ENCODE results near the gene LRP10. TPM values are rescaled to one million over a fixed set of nuclear protein-coding genes. Genes with fewer than 3 reads are reported as not detected.
A peak's percentile ranks its signal among the peaks of the same experiment; 100 is the strongest.
"Not testable (repeated sequence)": the region's sequence is repeated elsewhere in the genome, so short reads cannot be mapped to it uniquely, and the experiment has no call there.

Gene LRP10, protein sequence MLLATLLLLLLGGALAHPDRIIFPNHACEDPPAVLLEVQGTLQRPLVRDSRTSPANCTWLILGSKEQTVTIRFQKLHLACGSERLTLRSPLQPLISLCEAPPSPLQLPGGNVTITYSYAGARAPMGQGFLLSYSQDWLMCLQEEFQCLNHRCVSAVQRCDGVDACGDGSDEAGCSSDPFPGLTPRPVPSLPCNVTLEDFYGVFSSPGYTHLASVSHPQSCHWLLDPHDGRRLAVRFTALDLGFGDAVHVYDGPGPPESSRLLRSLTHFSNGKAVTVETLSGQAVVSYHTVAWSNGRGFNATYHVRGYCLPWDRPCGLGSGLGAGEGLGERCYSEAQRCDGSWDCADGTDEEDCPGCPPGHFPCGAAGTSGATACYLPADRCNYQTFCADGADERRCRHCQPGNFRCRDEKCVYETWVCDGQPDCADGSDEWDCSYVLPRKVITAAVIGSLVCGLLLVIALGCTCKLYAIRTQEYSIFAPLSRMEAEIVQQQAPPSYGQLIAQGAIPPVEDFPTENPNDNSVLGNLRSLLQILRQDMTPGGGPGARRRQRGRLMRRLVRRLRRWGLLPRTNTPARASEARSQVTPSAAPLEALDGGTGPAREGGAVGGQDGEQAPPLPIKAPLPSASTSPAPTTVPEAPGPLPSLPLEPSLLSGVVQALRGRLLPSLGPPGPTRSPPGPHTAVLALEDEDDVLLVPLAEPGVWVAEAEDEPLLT
- total RNA-seq (2014; rRNA removed; shearing (Covaris generic); ENCODE audit: low replicate concordance): 44.5 and 48.8 TPM in 2 replicates

DNA sequence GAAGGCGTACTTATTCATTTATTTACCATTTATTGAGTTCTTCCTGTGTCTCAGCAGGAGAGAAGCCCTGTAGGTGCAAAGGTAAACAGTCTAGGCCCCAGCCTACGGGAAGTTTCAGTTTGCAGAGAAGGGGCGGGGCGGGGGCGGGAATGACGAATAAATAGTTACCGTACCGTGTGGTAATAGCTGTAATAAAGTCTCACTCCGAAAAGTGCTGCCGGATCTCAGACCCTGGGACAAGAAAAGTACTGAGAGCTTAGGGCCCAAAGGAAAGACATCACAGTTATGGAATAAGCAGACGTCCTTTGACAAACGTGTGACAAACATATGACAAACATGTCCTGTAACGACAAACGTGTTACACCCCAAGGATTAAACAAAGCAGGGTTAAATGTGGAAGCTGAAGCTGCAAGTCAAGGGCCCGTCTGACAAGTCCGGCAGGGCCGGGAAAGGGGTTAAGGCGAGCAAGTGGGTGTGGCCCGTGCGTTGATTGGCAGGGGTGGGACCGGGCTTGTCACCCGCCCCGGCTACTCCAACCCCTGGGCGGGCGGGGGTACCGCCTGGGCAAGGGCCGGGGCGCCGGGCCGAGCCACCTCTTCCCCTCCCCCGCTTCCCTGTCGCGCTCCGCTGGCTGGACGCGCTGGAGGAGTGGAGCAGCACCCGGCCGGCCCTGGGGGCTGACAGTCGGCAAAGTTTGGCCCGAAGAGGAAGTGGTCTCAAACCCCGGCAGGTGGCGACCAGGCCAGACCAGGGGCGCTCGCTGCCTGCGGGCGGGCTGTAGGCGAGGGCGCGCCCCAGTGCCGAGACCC is at the start of gene LRP10:
Gene LRP10 (plus strand): TSS at position 517 of the 809 bp plus-strand sequence. CDS start 564 bp downstream, outside the sequence.
- DNase-seq (ENCODE audit: low read depth): peak; percentile 90
- in situ Hi-C loops (cut with HindIII; ENCODE audit: low pct_unique_long_range_greater_than_20kb, low sequenced_read_pairs): no loop called here

GRCh38 chr14:22822016-22822570 is 49.4 kb upstream of the LRP10 start:
- in situ Hi-C loops (cut with HindIII; ENCODE audit: low pct_unique_long_range_greater_than_20kb, low sequenced_read_pairs): no loop called here
- no peak for DNase-seq (ENCODE audit: low read depth)

DNA sequence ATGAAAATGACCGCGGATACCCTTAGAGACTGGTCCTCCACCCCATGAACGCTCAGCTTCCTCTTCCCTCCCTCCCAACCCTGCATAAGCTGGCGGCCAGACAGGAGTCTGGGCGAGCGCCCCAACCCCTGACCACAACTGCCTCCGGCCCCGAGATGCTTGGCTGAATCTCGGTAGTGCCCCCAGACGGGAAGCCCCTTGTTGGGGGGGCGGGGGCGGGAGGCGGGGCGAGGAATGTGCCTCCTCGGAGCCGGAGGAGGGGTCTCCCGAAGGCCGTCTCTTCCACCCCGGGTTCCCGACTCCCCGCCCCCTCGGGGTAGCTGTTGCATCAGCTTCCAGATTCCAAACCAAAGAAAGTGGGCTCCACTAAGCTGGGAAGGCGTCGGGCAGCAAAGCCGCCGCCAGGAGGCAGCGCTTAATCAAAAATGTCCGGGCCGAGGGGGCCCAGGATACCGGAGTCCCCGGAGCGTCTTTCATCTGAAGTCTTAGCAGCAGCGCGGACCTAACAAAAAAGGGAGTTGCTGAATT is 48.9 kb upstream of the LRP10 start:
- no peak for DNase-seq (ENCODE audit: low read depth)
- in situ Hi-C loops (cut with HindIII; ENCODE audit: low pct_unique_long_range_greater_than_20kb, low sequenced_read_pairs): no loop called here

DNA sequence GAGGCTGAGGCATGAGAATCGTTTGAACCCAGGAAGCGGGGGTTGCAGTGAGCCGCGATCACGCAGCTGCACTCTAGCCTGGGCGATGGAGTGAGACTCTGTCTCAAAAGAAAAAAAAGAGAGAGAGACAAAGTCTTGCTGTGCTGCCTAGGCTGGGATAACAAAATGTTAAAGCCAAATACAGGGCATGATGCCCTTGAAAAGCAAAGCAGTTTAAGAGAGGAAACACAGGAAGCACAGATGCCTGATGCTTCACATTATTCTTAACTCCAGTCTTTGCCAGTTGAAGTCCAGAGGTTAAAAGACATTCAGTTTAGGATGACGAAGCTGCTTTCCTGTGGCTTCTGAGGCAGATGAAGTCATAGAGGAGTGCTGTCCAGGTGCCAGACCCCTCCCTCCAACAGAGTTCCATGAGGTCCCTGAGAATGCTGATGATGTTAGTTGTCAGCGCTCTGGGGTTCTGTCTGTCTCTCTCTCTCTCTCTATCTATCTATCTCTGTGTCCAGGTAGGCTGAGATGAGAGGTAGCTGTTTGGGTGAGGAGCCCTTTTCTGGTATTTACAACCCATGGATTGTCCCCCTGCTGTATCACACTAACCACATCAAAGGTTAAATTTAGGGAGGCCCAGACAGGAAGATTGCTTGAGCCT is 46.7 kb upstream of the LRP10 start:
- peak; percentile 77 for DNase-seq (ENCODE audit: low read depth)
- in situ Hi-C loops (cut with HindIII; ENCODE audit: low pct_unique_long_range_greater_than_20kb, low sequenced_read_pairs): no loop called here

DNA sequence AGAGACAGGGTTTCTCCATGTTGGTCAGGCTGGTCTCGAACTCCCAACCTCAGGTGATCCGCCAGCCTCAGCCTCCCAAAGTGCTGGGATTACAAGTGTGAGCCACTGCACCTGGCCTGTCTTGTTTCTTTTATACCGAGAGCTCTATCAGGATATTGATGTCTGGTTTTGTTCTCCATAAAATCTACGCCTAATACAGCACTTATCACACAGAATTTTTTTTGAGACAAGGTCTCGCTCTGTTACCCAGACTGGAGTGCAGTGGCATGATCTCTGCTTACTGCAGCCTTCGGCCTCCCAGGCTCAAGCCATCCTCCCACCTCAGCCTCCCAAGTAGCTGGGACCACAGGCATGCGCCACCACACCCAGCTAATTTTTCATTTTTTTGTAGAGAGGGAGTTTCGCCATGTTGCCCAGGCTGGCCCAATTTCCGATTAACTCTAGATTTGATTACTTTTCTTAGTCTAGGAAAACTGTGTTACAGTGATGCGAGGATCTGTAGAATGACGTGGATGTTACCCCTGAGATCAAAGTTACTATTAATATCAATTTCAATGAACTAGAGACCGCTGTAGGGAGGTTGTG is 42.4 kb upstream of the LRP10 start:
- in situ Hi-C loops (cut with HindIII; ENCODE audit: low pct_unique_long_range_greater_than_20kb, low sequenced_read_pairs); DNase-seq (ENCODE audit: low read depth): not testable (repeated sequence)

GRCh38 chr14:22829661-22830442 is 41.7 kb upstream of the LRP10 start, which contains the start of gene MRPL52:
Gene MRPL52, plus strand, starts transcription at chr14:22829887. Its CDS starts 26 bp downstream, at chr14:22829913.
- peak; percentile 80 for DNase-seq (ENCODE audit: low read depth)
- in situ Hi-C loops (cut with HindIII; ENCODE audit: low pct_unique_long_range_greater_than_20kb, low sequenced_read_pairs): no loop called here

- no peak for DNase-seq (ENCODE audit: low read depth)
- in situ Hi-C loops (cut with HindIII; ENCODE audit: low pct_unique_long_range_greater_than_20kb, low sequenced_read_pairs): no loop called here
These were observed 41.0 kb upstream of the LRP10 start for GRCh38 chr14:22830443-22831010.

- in situ Hi-C loops (cut with HindIII; ENCODE audit: low pct_unique_long_range_greater_than_20kb, low sequenced_read_pairs): no loop called here
- DNase-seq (ENCODE audit: low read depth): no peak
These were observed 36.0 kb upstream of the LRP10 start for GRCh38 chr14:22835505-22835904.

GRCh38 chr14:22836301-22837113 is 35.0 kb upstream of the LRP10 start, which contains the start of gene MMP14:
Gene MMP14, plus strand, starts transcription at chr14:22836585. Its CDS starts 233 bp downstream, at chr14:22836818.
- in situ Hi-C loops (cut with HindIII; ENCODE audit: low pct_unique_long_range_greater_than_20kb, low sequenced_read_pairs): no loop called here
- no peak for DNase-seq (ENCODE audit: low read depth)

GRCh38 chr14:22837114-22837749 is 34.3 kb upstream of the LRP10 start:
- DNase-seq (ENCODE audit: low read depth): no peak
- in situ Hi-C loops (cut with HindIII; ENCODE audit: low pct_unique_long_range_greater_than_20kb, low sequenced_read_pairs): no loop called here

GRCh38 chr14:22837750-22838538 is 33.6 kb upstream of the LRP10 start:
- DNase-seq (ENCODE audit: low read depth): no peak

GRCh38 chr14:22838631-22839041 is 32.9 kb upstream of the LRP10 start:
- DNase-seq (ENCODE audit: low read depth): no peak
- in situ Hi-C loops (cut with HindIII; ENCODE audit: low pct_unique_long_range_greater_than_20kb, low sequenced_read_pairs): no loop called here

More at GRCh38 chr14:22837750-22838538, 33.6 kb upstream of the LRP10 start:
- in situ Hi-C loops (cut with HindIII; ENCODE audit: low pct_unique_long_range_greater_than_20kb, low sequenced_read_pairs): no loop called here

DNA sequence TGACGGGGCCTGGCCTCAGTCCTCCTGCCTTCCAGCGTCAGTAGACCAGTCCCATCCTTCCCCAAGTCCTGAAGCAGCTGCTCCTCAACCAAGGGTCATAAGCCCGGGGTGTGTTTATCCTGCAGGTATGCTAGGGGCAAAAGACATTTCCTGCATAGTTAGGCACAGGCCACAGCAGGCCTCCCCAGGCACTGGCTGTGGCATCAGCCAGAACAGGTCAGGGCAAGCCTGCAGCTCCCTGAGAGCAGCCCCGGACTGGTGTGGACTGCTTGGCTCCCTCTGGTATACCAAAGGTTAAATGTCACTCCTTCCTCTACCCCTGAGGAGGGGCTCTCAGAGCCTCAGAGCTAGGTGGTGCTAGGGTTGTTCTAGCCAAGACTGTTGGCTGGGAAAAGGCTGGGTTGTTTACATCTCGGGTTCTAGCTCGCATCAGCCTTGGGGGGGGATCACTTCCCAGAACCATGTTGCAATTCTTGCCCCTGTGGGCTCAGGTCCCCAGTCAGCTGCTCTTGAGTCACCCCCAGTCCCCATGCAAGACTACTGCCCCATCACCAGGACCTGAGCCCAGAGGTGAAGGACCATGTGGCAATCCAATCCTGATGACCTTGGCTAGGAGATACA is 32.3 kb upstream of the LRP10 start:
- in situ Hi-C loops (cut with HindIII; ENCODE audit: low pct_unique_long_range_greater_than_20kb, low sequenced_read_pairs): no loop called here
- no peak for DNase-seq (ENCODE audit: low read depth)

- no peak for DNase-seq (ENCODE audit: low read depth)
- in situ Hi-C loops (cut with HindIII; ENCODE audit: low pct_unique_long_range_greater_than_20kb, low sequenced_read_pairs): no loop called here
These were observed 30.2 kb upstream of the LRP10 start for GRCh38 chr14:22841311-22841710.
